NT2/D1 (cell line): ENCODE results near the gene HYOU1.

ENCODE experiments used
- YY1 ChIP-seq: IDR thresholded peaks from 2 replicates; pipeline ENCODE4 v1.6.1; 2011; ENCODE audit not compliant: insufficient read length, insufficient read depth
- ZNF274 ChIP-seq: IDR thresholded peaks from 2 replicates; pipeline ENCODE4 v1.6.1; 2011; ENCODE audit warnings: mild to moderate bottlenecking, low read depth, low read length

- TF ChIP-seq ZNF274 (no peak), YY1 (no peak)
These were observed 14.1 kb downstream of the HYOU1 start for GRCh38 chr11:119042927-119043326.
